GM19023 (cell line): Measurements from ENCODE around the gene PTGIS.

Source experiments
- ATAC-seq: cut with Tn5 transposase; IDR thresholded peaks from one replicate; pipeline ENCODE4 v1.9.1; 2021; ENCODE audit warnings: mild to moderate bottlenecking, moderate library complexity; ENCODE audit not compliant: unreplicated experiment

PTGIS gene

DNA sequence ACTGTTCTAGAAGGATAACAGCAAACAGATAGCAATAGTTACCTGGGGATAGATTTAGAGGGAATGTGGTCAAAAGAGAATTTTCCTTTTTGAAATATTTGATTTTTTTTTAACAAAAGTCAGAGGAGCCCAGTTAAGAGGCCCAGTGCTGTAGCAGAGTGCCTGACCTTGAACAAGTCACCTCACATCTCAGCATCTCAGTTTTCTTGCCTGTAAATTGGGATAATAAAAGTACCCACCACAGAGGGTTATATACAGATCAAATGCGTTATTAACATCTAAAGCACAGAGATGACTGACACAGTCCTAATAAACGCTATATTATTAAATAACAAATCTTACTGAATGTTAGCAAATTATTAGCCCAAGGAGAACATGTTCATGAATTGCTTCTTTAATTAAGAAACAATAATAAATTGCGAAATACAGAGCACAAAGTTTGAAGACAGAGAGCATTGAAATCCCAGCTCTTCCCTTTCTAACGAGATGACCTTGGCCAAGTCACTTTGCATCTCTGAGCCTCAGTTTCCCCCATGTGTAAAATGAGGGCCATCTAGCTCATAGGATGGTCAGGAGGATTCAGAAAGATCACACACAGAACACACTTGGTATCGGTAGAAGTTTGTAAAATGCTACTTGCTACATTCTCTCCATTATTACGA lies 35.5 kb downstream of the PTGIS start:
- no peak for ATAC-seq

DNA sequence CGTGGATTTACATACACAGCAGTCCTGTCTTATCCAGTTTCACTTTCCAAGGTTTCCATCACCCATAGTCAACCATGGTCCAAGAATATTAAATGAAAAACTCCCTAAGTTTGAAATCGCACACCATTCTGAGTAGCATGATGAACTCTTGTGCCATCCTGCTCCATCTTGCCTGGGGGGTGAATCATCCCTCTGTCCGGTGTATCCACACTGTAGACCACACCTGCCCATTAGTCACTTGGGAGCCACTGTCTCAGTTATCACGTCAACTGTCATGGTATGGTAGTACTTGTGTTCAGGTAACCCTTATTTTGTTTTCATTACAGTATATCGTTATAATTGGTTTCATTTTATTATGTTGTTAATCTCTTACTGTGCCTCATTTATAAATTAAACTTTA lies 38.5 kb downstream of the PTGIS start:
- ATAC-seq: no peak

DNA sequence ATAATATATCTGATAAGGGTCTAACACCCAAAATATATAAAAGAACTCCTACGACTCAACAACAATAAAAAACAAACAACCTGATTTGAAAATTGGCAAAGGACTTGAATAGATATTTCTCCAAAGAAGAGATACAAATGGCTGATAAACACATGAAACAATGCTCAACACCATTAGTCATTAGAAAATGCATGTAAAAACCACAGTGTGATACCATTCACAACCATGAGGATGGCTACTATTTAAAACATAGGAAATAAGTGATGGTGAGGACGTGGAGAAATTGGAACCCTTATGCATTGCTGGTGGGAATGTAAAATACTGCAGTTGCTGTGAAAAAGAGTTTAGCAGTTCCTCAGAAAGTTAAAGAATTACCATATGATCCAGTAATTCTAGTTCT lies 41.4 kb downstream of the PTGIS start:
- no peak for ATAC-seq

DNA sequence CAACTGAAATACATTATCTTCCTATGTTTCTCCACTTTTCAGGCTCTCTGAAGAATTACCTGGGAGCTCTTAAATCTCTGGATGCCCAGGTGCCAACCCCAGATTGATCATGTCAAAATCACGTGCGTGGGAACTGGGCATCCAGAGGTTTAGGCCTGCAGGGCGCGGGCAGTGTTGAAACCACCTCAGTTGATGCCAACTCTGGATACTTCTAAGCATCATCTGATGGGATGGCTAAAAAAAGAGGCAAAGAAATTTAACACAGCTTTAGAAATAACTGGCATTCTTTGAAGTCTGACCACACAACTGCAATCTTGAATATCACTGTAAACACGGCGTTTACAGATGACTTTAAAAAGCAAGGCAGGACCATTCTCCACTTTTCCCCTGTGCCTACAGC lies 41.9 kb downstream of the PTGIS start:
- no peak for ATAC-seq

DNA sequence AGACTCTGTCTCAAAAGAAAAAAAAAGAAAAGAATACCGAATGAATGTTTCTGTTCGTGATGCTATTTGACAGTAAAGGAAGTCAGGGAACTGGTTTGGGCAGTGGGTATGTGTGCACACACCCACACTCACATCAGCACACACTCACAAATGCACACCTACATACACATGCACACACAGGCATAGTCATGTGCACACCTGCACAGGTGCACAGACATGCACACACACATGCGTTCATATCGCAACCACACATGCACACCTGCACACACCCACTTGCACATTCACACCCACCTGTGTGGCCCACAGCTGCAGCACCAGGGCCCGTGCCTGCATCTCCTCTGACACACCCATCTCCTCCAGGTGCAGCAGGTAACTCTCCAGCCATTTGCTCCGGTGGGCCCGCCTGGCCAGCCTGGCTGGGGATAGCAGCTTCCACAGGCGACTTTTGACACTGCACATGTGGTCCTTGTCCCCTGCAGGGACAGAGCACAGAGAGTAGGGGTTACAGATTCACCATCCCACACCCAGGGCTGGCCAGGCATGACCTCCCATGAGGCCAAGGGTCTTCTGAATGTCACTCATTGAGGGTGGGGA lies 44.1 kb downstream of the PTGIS start:
- no peak for ATAC-seq

DNA sequence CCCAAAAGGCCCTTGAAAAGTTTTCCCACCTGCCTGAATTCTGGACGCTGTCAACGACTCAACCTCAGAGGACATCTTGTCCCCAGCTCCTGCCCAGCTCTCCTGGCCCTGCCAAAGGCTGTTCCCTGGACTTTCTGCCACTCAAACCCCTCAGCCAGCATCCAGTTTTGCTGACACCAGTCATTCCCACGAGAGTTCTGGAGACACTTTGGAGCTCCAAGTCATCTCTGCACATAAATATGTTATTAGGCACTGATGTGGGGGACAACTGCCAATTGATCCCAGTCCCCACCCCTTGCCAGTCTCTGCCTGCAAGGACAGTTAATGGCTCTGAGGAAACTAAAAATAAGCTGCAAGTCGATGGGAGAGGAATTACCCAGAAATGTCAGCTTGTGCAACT lies 46.6 kb downstream of the PTGIS start:
- no peak for ATAC-seq

DNA sequence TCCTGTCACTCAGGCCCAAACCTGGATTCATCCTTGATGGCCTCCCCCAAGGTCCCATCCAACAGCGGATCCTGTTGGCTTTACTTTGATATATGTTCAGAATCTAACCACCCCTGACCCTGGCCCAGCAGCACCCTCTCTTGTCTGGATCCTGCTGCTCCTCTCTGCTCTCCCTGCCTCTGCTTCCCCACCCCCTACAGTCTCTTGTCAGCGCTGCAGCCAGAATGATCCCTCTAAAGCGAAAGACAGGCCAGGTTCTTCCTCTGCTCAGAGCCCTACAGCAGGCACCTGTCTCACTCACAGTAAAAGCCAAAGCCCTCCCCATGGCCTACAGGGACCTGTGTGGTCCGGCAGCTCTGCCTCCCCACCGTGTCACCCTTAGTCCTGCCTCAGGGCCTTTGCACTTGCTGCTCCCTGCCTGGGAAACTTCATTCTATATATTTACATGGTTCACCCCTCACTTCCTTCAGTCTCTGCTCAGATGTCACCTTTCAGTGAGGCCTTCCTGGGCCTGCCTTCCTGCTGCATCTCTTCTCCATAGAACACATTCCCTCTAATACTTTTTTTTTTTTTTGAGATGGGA lies 48.1 kb downstream of the PTGIS start:
- no peak for ATAC-seq

DNA sequence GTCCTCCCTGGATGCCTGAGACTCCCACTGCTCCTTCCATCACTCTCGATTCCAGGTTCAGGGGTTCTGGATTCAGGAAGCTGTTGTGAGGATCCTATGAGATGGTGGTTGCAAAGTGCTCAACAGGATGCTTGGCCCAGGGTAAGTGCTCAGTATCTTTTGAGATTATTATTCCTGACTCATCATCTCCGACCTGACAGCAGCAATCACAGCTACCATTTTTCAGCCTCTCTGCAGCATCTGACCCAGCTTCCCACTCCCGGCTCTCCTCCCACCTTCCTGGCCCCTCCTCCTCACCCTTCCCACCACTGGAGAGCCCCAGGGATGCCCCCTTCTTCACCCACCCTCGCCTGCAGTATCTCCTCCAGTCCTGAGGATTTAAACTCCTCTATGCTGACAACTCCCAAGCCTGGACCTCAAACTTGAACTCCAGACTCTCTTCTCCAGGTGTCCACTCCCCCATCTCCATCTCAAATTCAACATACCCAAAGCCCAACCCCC lies 48.7 kb downstream of the PTGIS start:
- ATAC-seq: no peak

DNA sequence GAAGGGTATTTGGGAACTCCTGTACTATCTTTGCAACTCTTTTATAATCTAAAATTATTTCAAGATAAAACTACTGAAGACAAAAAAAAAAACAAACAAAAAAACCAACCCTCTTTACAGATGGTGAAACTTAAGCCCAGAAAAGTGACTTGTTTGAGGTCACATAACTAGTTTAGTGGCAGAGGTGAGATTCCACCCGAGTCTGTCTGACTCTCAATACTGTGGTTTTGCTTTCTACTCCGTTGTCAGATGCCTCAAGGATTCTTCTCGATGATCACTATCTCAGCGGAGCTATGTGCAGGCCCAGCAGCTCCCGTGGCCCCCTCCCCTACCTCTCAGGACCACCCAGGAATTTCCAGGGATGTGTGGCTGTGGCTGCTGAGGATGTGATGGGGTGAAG lies 49.4 kb downstream of the PTGIS start:
- no peak for ATAC-seq

DNA sequence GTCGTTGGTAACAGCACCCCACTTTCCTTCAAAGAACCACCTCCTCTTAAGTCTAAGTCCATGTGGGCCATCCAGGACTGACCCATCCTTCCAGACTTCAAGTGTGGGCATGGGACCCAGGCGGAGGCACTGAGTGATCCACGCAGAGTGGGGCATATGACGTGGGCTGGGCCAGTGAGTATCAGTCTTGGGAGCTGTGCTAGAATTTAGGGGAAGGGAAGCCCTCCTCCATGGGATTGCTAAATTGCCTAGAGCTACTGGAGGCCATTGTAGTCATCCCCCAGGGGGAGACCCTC lies 50.2 kb downstream of the PTGIS start:
- ATAC-seq: no peak

DNA sequence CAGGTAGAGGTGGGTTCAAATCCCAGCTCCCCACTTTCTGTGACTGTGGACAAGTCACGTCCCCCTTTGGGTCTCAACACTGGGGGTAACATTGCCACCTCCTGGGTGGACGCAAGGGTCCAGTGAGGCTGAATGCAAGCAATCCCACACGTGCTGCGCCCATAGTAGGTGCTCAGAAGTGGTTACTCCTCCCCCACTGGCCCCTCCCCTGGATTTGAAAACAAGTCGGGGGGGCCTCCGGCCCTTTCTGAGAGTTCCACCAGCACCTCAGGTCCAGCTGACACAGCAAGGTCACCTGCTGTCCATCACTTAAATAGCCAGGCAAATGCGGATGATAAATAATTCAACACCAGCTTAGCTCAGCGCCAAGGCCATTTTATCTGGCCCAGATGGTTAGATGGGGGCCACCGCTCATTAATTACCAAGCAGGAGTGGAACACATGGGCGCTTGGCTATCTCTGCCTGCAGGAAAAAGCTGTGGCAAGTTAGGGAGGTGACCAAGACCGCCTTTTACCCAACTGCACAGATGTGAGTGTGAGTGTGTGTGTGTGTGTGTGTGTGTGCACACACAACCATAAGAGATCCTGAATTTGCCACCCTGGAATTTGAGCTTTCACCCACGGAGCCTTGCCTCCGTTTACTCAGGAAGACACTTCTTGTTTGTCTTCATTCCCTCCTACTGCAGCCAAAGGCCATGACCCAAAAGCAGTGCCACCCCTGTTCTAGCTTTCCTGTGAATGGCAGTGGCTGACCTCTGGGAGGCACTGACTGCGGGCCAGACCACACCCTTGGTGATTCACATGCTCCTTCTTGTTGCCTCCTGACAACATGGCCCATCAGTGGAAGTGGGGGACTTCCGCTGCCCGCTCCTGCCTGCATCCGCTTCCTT lies 50.8 kb downstream of the PTGIS start:
- ATAC-seq: no peak

DNA sequence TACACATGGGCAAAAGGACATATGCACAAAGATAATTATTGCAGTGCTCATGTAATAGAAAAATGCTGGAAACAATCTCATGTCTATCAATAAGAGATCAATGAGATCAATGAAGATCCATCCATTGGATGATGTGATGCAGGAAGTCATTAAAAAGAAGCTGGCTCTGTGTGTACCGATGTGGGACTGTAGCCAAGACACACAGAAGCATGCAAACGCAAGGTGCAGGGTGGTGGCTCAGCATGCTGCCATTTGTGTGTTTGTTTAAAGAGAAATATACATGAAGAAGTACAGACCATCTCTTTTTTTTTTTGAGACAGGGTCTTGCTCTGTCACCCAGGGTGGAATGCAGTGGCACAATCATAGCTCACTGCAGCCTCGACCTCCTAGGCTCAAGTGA lies 52.4 kb downstream of the PTGIS start:
- no peak for ATAC-seq

DNA sequence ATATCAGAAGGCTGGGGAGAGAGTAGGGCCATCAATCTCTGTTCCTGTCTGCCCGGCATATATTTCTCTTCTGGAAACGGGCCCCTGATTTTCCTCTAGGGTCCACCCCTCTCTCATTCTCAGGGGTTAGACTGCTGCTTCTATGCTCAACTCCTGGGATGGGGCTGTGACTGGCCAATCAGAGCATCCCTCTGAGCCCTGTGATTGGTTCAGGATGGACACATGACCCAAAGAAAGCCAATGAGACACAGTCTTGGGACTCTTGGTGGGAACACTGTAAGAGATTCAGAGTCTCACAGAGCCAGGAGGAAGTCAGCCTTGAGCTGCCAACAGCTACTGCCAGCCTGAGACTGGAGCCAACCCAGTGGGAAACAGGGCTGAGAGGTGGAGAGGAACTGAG lies 54.4 kb downstream of the PTGIS start:
- no peak for ATAC-seq

DNA sequence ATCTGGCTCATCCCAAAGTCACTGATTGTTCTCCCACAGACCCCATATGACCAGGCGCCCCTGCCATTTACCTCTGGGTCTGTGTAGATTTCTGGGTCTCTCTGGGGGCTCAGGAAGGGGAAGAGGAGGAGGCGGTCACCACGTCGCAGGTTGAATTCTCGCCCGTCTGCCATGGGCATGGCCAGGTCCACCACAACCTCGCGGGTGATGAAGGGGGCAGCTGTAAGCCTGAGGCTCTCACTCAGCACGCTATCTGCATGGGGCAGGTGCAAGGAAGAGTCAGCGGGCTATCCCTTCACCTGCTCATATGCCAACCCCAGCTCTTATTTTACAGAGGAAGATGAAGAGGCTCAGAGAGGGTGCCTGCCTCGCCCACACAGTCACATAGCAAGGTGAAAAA lies 54.9 kb downstream of the PTGIS start:
- ATAC-seq: no peak

DNA sequence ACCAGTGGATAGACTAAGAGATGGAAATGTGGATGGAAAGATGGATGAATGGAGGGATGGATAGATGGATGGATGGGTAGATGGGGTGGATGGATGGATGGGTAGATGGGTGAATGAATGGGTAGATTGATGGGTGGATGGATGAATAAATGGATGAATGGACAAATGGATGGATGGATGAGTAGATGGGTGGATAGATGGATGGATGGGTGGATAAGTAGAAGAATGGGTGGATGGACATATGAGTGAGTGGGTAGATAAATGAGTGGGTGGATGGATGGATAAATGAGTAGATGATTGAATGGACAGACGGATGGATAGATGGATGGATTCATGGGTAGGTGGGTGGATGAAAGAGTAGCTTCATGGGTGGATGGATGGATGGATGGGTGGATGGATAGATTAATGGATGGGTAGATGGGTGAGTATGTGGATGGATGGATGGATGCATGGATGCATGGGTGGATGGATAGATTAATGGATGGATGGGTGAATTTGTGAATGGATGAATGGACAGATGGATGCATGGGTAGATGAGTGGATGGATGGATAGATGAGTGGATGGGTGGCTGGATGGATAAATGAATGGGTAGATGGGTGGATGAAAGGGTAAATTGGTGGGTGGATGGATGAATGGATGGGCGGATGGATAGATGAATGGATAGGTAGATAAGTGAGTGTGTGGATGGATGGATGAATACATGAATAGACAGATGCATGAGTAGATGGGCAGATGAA lies 56.0 kb downstream of the PTGIS start:
- ATAC-seq: no peak

DNA sequence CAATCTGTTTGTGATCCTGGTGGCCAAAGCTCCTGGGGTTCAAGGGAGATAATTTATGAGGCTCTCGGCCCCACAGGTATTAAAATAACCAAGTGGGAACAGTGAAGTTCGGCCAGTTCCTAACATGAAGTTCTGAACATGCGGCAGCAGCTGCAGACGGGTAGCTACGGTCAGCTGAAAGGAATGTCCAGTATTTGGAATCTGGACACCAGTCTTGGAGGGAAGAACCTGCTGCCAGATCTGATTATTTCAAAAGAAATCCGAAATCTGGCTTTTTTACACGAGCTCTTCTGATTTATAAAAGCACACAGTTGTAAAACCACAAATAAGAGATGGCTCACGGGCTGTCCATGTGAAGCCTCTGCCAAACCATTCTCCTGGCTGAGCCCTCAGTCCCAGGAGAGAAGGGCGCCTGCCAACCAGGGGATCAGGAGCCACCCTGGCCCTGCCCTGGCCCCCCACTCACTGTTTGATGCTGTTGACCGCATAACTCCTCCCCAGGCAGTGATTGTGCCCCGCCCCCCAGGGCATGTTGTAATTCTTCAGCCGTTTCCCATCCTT lies 57.3 kb downstream of the PTGIS start:
- no peak for ATAC-seq

DNA sequence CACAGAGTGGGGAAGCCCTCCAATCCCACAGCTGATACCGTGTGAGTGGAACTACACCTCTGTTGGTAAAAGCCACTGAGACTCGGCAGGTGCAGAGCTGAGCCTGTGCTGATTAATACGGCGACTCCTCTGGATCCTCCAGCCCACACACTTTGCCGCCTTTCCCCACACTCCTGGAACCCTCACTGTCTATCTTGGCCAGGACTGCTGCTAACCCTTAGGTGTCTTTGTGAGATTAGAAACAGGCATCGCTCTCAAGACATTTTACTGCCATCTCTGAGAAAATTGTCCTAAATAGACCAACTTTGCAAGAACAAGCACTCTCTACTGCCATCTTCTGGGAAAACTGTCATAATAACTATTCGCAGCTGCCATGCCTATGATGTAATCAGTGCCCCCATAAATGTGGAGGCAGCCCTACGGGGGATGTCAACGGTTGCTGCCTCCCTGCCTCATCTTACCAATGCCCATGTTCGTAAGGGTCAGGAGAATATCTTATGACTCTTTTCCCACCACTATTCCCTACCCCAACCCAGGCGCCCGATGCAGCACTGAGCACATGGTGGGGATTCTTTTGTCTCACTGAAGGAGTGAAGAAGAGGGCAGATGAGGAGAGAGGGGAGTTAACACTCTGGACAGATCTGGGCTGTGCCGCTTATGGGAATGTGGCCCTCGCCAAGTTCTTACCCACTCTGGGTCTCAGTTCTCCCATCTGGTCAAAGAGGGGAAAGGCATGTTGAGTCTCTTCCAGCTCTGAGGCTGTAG lies 59.3 kb downstream of the PTGIS start:
- ATAC-seq: no peak

DNA sequence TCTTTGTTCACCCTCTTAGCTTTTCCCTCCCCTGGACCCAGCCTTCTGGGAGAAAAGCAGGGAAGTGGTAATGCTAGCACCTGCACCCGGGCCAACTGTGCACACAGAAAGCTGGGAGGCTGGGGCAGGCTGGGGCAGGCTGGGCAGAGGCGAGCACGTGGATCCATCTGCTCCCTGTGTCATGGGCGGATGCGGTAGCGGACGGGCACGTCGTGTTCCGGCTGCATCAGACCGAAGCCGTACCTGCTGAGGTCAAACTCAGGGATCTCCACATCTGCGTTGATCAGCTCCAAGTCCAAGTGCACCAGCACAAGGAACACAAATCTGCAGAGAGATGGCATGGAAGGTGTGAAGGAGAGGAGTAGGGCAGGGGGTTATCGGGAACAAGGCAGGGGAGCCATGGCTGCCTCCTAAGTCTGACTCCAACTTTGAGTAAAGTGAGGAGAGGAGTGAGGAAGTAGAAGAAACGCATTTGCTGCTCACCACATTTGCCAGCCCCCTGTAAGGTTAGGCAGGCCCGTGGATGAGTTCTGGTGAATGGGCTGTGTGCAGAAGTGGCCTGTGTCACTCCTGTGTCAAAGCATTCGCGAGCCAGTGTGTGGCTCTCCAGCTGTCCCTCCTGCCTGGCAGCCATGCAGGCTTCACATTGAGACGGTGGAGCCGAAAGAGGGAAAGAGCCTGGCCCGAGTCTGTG lies 60.0 kb downstream of the PTGIS start:
- no peak for ATAC-seq

DNA sequence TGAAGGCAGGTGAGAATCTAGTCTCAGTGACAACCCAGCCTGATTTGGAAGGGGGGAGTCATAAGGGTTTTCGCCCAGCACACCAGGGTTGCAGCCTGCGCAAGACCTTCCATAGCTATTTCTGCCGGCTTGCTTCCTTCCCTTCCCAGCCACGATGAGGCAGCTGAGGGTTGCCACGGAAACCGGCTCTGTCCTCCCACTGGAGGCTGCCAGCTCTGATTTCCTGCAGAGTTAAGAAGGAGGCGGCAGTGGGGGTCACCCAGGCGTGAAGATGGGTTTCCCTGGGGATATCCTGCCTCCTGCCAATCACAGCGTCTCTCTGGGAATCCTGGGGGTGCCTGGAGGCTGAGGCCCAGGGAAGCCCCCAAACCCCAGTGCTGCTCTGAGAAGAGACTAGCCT lies 62.4 kb downstream of the PTGIS start:
- ATAC-seq: no peak
